ENCODE data around the gene USP2.

The USP2 gene

DNA sequence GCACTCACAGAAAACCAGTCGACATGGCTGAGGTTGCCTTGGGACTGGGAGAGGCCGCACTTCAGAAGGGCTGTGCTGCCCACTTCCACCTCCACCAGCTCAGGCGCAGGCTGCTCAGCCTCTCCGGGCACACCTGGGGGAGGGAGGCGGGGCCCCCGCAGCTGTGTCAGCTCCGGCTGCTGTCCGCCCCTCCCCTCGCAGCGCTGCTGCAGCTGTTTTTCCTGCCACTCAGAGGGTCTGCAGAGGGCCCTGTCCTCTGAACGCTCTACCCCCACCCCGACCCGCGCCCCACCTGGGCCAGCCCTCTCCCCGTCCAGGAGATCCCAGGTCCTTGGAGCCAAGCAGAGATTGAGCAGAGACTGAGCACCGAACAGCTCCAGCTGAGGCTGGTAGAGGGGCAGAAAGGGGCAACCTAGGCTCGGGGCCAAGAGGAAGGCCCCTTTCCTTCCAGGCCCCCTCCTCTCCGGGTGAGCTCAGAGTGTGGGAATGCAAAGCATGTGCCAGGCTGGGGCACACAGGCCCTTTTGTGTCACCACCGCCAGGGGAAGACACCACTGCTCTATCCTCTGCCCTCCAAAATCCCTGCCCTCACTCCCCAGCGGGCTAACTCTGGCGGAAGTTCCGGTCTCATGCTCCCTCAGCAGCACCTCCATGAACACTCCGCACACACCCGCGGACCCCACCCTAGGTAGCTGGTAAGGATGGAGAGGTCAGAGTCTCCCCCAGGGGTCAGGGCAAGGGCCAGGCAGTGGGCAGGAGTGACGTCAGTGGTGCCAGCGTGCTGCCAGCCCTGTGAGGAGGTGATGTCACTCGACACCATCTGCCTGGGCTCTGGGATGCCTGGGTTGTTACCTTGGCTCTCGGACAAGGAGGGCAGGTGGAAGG lies 66.1 kb downstream of the USP2 start:
- no peaks in the 10 kb centered on the region for H3K36me3 ChIP-seq (ENCODE audit: control insufficient read depth in 4 of 4, insufficient read depth in 4 of 4, low read length in 3 of 4)
- 6% methylated on average over 19 of the region's 29 CpGs for WGBS (ENCODE audit: insufficient coverage)
- H3K9me3 ChIP-seq (ENCODE audit: control extremely low read depth in 1 of 5, control insufficient read depth in 4 of 5, insufficient read depth in 2 of 5, low read depth in 1 of 5, low read length in 4 of 5) = no peaks in the 10 kb centered on the region
- H3K4me1 ChIP-seq (ENCODE audit: control extremely low read depth in 1 of 4, control insufficient read depth in 4 of 4, insufficient read depth in 4 of 4, low read length in 3 of 4) = peaks cover 0 to 32% (median 27%) of the 10 kb centered on the region in 4 experiments
- H3K27me3 ChIP-seq (replicated peaks in 2 of 5; ENCODE audit: control insufficient read depth in 4 of 5, insufficient read depth in 5 of 5, low read length in 4 of 5) = peaks cover 0 to 66% (median 42%) of the 10 kb centered on the region in 5 experiments
- no peak overlapping the region for H3K27ac ChIP-seq (ENCODE audit: insufficient read depth in 1 of 2, low read depth in 1 of 2, low read length in 2 of 2, poor library complexity in 1 of 2, severe bottlenecking in 2 of 2)
- CTCF ChIA-PET = interaction anchor here (0.8 to 4.1 kb wide), 10 partner anchors 8 to 250 kb away, joined by 3 to 20 read pairs (median 3); no protein-coding TSS in a partner anchor
- POLR2A ChIA-PET = no interaction called here
- peak in 2 of 3 donors; percentile 60 to 70 for DNase-seq
- peak overlapping the region in 6 of 7 experiments; percentile 9 to 66 (median 52) for H3K4me3 ChIP-seq (ENCODE audit: control insufficient read depth in 1 of 7, extremely low read depth in 1 of 7, insufficient read depth in 4 of 7, low read depth in 2 of 7, low read length in 6 of 7)

DNA sequence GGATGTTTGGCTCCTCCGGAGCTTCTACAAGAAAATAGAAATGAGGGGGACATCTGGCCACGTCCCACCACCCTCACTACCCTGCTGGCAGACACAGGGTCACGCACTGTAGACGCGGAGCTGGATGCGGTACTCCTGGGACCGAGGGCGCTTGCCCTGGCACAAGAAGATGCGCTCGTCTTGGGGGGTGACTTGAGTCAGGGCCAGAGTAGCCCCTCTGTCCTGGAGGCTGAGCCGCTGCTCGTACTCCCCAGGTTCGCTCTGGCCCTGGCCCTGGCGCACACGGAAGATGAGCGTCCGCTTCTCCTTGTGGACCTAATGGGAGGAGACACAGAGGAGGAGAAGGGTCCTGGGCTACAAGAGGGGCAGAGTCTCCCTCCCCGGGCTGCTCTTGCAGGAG lies 66.8 kb downstream of the USP2 start:
- Histone ChIP-seq H3K4me3 (ENCODE audit: control insufficient read depth in 1 of 7, extremely low read depth in 1 of 7, insufficient read depth in 4 of 7, low read depth in 2 of 7, low read length in 6 of 7) (no peak overlapping the region), H3K9me3 (ENCODE audit: control extremely low read depth in 1 of 5, control insufficient read depth in 4 of 5, insufficient read depth in 2 of 5, low read depth in 1 of 5, low read length in 4 of 5) (no peaks in the 10 kb centered on the region), H3K36me3 (ENCODE audit: control insufficient read depth in 4 of 4, insufficient read depth in 4 of 4, low read length in 3 of 4) (no peaks in the 10 kb centered on the region), H3K4me1 (ENCODE audit: control extremely low read depth in 1 of 4, control insufficient read depth in 4 of 4, insufficient read depth in 4 of 4, low read length in 3 of 4) (peaks cover 0 to 30% (median 26%) of the 10 kb centered on the region in 4 experiments), H3K27ac (ENCODE audit: insufficient read depth in 1 of 2, low read depth in 1 of 2, low read length in 2 of 2, poor library complexity in 1 of 2, severe bottlenecking in 2 of 2) (no peak overlapping the region), H3K27me3 (replicated peaks in 2 of 5; ENCODE audit: control insufficient read depth in 4 of 5, insufficient read depth in 5 of 5, low read length in 4 of 5) (peaks cover 0 to 60% (median 42%) of the 10 kb centered on the region in 5 experiments)
- ChIA-PET CTCF (interaction anchor here (1.0 to 3.7 kb wide), 7 partner anchors 9 to 54 kb away, joined by 3 to 15 read pairs (median 3); no protein-coding TSS in a partner anchor), POLR2A (no interaction called here)
- no peak for DNase-seq
- 85% methylated on average over 13 of the region's 18 CpGs for WGBS (ENCODE audit: insufficient coverage)

DNA sequence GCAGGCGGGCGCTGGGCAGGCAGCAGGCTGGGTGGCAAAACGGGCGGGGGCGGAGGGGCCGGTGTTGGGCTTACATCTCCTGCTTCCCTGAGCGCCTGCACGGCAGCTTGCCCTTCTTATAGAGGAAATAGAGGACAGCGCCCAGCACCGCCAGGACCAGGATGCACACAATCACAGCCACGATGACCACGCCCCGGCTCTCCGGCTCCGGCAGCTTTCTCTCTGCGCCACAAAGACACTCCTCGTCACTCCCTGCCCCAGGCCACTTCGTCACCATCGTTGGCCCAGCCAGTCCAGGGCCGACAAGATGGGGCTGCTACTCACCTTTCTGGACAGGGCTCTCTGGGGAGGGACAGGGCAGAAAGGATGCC lies 70.8 kb downstream of the USP2 start:
- no peaks in the 10 kb centered on the region for H3K9me3 ChIP-seq (ENCODE audit: control extremely low read depth in 1 of 5, control insufficient read depth in 4 of 5, insufficient read depth in 2 of 5, low read depth in 1 of 5, low read length in 4 of 5)
- no peak overlapping the region for H3K27ac ChIP-seq (ENCODE audit: insufficient read depth in 1 of 2, low read depth in 1 of 2, low read length in 2 of 2, poor library complexity in 1 of 2, severe bottlenecking in 2 of 2)
- peaks cover 0 to 22% (median 16%) of the 10 kb centered on the region in 5 experiments for H3K27me3 ChIP-seq (replicated peaks in 2 of 5; ENCODE audit: control insufficient read depth in 4 of 5, insufficient read depth in 5 of 5, low read length in 4 of 5)
- H3K36me3 ChIP-seq (ENCODE audit: control insufficient read depth in 4 of 4, insufficient read depth in 4 of 4, low read length in 3 of 4) = peaks cover 0 to 8% (median 3%) of the 10 kb centered on the region in 4 experiments
- H3K4me3 ChIP-seq (ENCODE audit: control insufficient read depth in 1 of 7, extremely low read depth in 1 of 7, insufficient read depth in 4 of 7, low read depth in 2 of 7, low read length in 6 of 7) = no peak overlapping the region
- ChIA-PET POLR2A (no interaction called here), CTCF (interaction anchor here (0.6 kb wide), 2 partner anchors 94 to 217 kb away, joined by 3 read pairs; no protein-coding TSS in a partner anchor)
- no peak for DNase-seq
- peaks cover 0 to 13% (median 10%) of the 10 kb centered on the region in 4 experiments for H3K4me1 ChIP-seq (ENCODE audit: control extremely low read depth in 1 of 4, control insufficient read depth in 4 of 4, insufficient read depth in 4 of 4, low read length in 3 of 4)
- WGBS (ENCODE audit: insufficient coverage) = 91% methylated on average over 20 of the region's 20 CpGs

DNA sequence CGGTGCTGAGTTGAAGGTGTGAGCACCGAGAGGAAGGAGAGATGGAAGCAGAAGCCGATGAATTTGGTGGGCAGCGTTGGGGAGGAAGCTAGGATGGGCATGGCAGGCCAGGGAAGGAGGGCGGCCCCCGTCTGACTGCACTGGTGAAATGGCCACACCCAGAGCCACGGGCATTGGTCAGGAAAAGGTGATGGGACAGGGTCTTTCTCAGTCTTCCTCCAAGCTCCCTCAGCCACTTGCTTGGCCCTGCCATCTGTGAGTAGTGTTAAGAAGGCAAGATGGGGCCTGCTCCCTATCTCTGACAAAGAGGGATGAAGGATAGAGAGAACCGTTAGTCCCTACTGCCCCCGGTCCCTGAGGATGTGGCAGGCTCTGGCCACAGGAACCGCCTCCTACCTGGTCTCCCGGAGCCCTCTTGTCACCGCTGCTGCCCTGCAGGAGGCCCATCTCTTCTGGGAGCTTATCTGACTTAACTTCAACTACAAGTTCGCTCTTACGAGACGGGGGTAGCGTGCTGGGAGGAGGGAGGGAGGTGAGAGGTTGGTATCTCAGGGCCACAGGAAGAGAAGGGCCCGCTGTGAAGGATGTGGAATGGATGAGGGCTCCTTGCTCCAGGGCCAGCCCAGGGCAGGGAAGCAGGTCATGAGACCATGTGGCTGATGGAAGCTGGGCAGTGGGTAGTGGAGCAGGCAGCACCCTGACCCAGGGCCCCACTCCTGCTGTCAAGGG lies 71.4 kb downstream of the USP2 start:
- 96% methylated on average over 12 of the region's 17 CpGs for WGBS (ENCODE audit: insufficient coverage)
- CTCF ChIA-PET = interaction anchor here (0.6 to 4.7 kb wide), 5 partner anchors 12 to 216 kb away, joined by 3 to 25 read pairs (median 4); no protein-coding TSS in a partner anchor

DNA sequence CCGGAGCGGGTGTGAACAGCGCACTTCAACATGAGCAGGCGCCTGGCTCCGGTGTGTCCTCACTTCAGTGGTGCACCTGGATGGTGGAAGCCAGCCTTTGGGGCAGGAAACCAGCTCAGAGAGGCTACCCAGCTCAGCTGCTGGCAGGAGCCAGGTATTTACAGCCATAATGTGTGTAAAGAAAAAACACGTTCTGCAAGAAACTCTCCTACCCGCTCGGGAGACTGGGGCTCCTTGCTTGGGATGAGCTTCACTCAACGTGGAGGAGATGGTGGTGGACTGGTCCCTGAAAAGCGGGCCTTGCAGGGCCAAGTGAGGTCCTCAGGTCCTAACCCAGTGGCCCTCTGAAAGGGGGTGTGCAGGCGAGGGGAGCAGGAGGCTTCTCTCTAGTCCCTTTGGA lies 72.1 kb downstream of the USP2 start:
- WGBS (ENCODE audit: insufficient coverage) = 98% methylated on average over 8 of the region's 11 CpGs
- Histone ChIP-seq H3K9me3 (ENCODE audit: control extremely low read depth in 1 of 5, control insufficient read depth in 4 of 5, insufficient read depth in 2 of 5, low read depth in 1 of 5, low read length in 4 of 5) (no peaks in the 10 kb centered on the region), H3K4me1 (ENCODE audit: control extremely low read depth in 1 of 4, control insufficient read depth in 4 of 4, insufficient read depth in 4 of 4, low read length in 3 of 4) (peaks cover 0 to 6% (median 0%) of the 10 kb centered on the region in 4 experiments), H3K4me3 (ENCODE audit: control insufficient read depth in 1 of 7, extremely low read depth in 1 of 7, insufficient read depth in 4 of 7, low read depth in 2 of 7, low read length in 6 of 7) (no peak overlapping the region), H3K36me3 (ENCODE audit: control insufficient read depth in 4 of 4, insufficient read depth in 4 of 4, low read length in 3 of 4) (peaks cover 0 to 10% (median 6%) of the 10 kb centered on the region in 4 experiments), H3K27ac (ENCODE audit: insufficient read depth in 1 of 2, low read depth in 1 of 2, low read length in 2 of 2, poor library complexity in 1 of 2, severe bottlenecking in 2 of 2) (no peak overlapping the region), H3K27me3 (replicated peaks in 2 of 5; ENCODE audit: control insufficient read depth in 4 of 5, insufficient read depth in 5 of 5, low read length in 4 of 5) (peaks cover 0 to 9% (median 3%) of the 10 kb centered on the region in 5 experiments)
- CTCF ChIA-PET = interaction anchor here (1.1 to 4.7 kb wide), 5 partner anchors 12 to 171 kb away, joined by 3 to 25 read pairs (median 4); no protein-coding TSS in a partner anchor
- DNase-seq = no peak
- POLR2A ChIA-PET = no interaction called here

More for the DNA sequence above, 71.4 kb downstream of the USP2 start:
- peaks cover 0 to 8% (median 5%) of the 10 kb centered on the region in 4 experiments for H3K36me3 ChIP-seq (ENCODE audit: control insufficient read depth in 4 of 4, insufficient read depth in 4 of 4, low read length in 3 of 4)
- POLR2A ChIA-PET = no interaction called here
- H3K27ac ChIP-seq (ENCODE audit: insufficient read depth in 1 of 2, low read depth in 1 of 2, low read length in 2 of 2, poor library complexity in 1 of 2, severe bottlenecking in 2 of 2) = no peak overlapping the region
- peaks cover 0 to 16% (median 10%) of the 10 kb centered on the region in 5 experiments for H3K27me3 ChIP-seq (replicated peaks in 2 of 5; ENCODE audit: control insufficient read depth in 4 of 5, insufficient read depth in 5 of 5, low read length in 4 of 5)
- no peak for DNase-seq
- H3K4me1 ChIP-seq (ENCODE audit: control extremely low read depth in 1 of 4, control insufficient read depth in 4 of 4, insufficient read depth in 4 of 4, low read length in 3 of 4) = peaks cover 0 to 8% (median 4%) of the 10 kb centered on the region in 4 experiments
- H3K9me3 ChIP-seq (ENCODE audit: control extremely low read depth in 1 of 5, control insufficient read depth in 4 of 5, insufficient read depth in 2 of 5, low read depth in 1 of 5, low read length in 4 of 5) = no peaks in the 10 kb centered on the region
- no peak overlapping the region for H3K4me3 ChIP-seq (ENCODE audit: control insufficient read depth in 1 of 7, extremely low read depth in 1 of 7, insufficient read depth in 4 of 7, low read depth in 2 of 7, low read length in 6 of 7)

DNA sequence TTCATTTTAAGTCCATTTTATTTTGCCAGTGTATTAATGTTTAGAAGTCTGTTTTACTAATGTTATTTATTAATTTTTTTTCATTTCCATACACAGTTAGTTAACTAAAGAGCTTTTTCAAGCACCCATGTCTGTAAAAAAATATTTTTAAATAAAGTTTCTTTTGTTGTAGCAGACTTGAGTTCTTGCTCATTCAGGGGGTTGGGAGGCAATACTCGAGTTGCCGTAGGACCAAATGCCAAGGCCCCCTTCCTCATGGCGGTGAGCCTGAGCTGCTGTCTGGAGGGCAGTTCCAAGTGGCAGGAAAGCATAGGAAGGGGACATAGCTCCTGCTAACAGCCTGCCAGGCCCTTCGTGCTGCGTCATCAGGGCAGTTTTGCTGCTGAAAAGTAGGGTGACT lies 73.5 kb downstream of the USP2 start:
- ChIA-PET CTCF (interaction anchor here (0.6 to 4.7 kb wide), 5 partner anchors 9 to 1305 kb away, joined by 3 to 25 read pairs (median 5); partner anchors contain the start of gene MCAM), POLR2A (interaction anchor here (1.5 kb wide), 1 partner anchor 11 kb away, joined by 6 read pairs; no protein-coding TSS in a partner anchor)
- Histone ChIP-seq H3K27ac (ENCODE audit: insufficient read depth in 1 of 2, low read depth in 1 of 2, low read length in 2 of 2, poor library complexity in 1 of 2, severe bottlenecking in 2 of 2) (no peak overlapping the region), H3K4me3 (ENCODE audit: control insufficient read depth in 1 of 7, extremely low read depth in 1 of 7, insufficient read depth in 4 of 7, low read depth in 2 of 7, low read length in 6 of 7) (no peak overlapping the region), H3K9me3 (ENCODE audit: control extremely low read depth in 1 of 5, control insufficient read depth in 4 of 5, insufficient read depth in 2 of 5, low read depth in 1 of 5, low read length in 4 of 5) (no peaks in the 10 kb centered on the region), H3K27me3 (replicated peaks in 2 of 5; ENCODE audit: control insufficient read depth in 4 of 5, insufficient read depth in 5 of 5, low read length in 4 of 5) (peaks cover 0 to 4% (median 0%) of the 10 kb centered on the region in 5 experiments), H3K4me1 (ENCODE audit: control extremely low read depth in 1 of 4, control insufficient read depth in 4 of 4, insufficient read depth in 4 of 4, low read length in 3 of 4) (peaks cover 0 to 6% (median 0%) of the 10 kb centered on the region in 4 experiments), H3K36me3 (ENCODE audit: control insufficient read depth in 4 of 4, insufficient read depth in 4 of 4, low read length in 3 of 4) (peaks cover 5 to 22% (median 17%) of the 10 kb centered on the region in 4 experiments)
- DNase-seq = no peak
- 93% methylated on average over 4 of the region's 5 CpGs for WGBS (ENCODE audit: insufficient coverage)
